ENCODE data around the gene KIAA1217.
"Not testable (repeated sequence)": the region's sequence is repeated elsewhere in the genome, so short reads cannot be mapped to it uniquely, and the experiment has no call there.

KIAA1217 gene

GRCh38 chr10:24343686-24344085 is 134.7 kb downstream of the KIAA1217 start:
- DNase-seq: no peak

- DNase-seq: no peak
These were observed 135.3 kb downstream of the KIAA1217 start for GRCh38 chr10:24344279-24344678.

GRCh38 chr10:24344695-24345463 is 135.9 kb downstream of the KIAA1217 start:
- no peak for DNase-seq

GRCh38 chr10:24346877-24347519 is 138.1 kb downstream of the KIAA1217 start:
- no peak for DNase-seq

GRCh38 chr10:24349379-24350001 is 140.6 kb downstream of the KIAA1217 start:
- no peak for DNase-seq

- no peak for DNase-seq
These were observed 141.4 kb downstream of the KIAA1217 start for GRCh38 chr10:24350070-24350921.

- not testable (repeated sequence) for DNase-seq
These were observed 141.9 kb downstream of the KIAA1217 start for GRCh38 chr10:24350922-24351225.

- DNase-seq: no peak
These were observed 143.0 kb downstream of the KIAA1217 start for GRCh38 chr10:24351961-24352360.

GRCh38 chr10:24352399-24352798 is 143.5 kb downstream of the KIAA1217 start:
- no peak for DNase-seq

GRCh38 chr10:24353319-24353718 is 144.4 kb downstream of the KIAA1217 start:
- no peak for DNase-seq

GRCh38 chr10:24355056-24355688 is 146.2 kb downstream of the KIAA1217 start:
- no peak for DNase-seq

GRCh38 chr10:24357344-24358004 is 148.5 kb downstream of the KIAA1217 start:
- no peak for DNase-seq

- no peak for DNase-seq
These were observed 149.1 kb downstream of the KIAA1217 start for GRCh38 chr10:24358022-24358421.

GRCh38 chr10:24360282-24361127 is 151.6 kb downstream of the KIAA1217 start:
- DNase-seq: no peak

- DNase-seq: no peak
These were observed 154.1 kb downstream of the KIAA1217 start for GRCh38 chr10:24363070-24363469.

GRCh38 chr10:24367688-24368087 is 158.8 kb downstream of the KIAA1217 start:
- no peak for DNase-seq

GRCh38 chr10:24370877-24371276 is 161.9 kb downstream of the KIAA1217 start:
- DNase-seq: no peak

GRCh38 chr10:24371396-24371795 is 162.5 kb downstream of the KIAA1217 start:
- DNase-seq: no peak

- no peak for DNase-seq
These were observed 165.4 kb downstream of the KIAA1217 start for GRCh38 chr10:24374134-24374915.

GRCh38 chr10:24375510-24375909 is 166.6 kb downstream of the KIAA1217 start:
- no peak for DNase-seq

Measured in KG1 (cell line).